HG03575 (cell line): ENCODE results near the gene ZACN.

Experiments used
- ATAC-seq: cut with Tn5 transposase; IDR thresholded peaks from one replicate; pipeline ENCODE4 v1.9.1; 2021; ENCODE audit not compliant: unreplicated experiment, insufficient number of reproducible peaks, low FRiP score; ENCODE audit errors: extremely low read depth

The ZACN gene

GRCh38 chr17:76123749-76124581 lies 45.0 kb downstream of the ZACN start:
- ATAC-seq: no peak

GRCh38 chr17:76124582-76125390 lies 45.8 kb downstream of the ZACN start:
- ATAC-seq: no peak

GRCh38 chr17:76125391-76125675 lies 46.4 kb downstream of the ZACN start:
- ATAC-seq: no peak

GRCh38 chr17:76125922-76126321 lies 46.9 kb downstream of the ZACN start:
- ATAC-seq: no peak

- ATAC-seq: no peak
Observed at GRCh38 chr17:76130473-76130872, 51.5 kb downstream of the ZACN start.

GRCh38 chr17:76131051-76131691 lies 52.2 kb downstream of the ZACN start:
- no peak for ATAC-seq

GRCh38 chr17:76131692-76132573 lies 53.0 kb downstream of the ZACN start:
- ATAC-seq: no peak
